ENCODE results near the gene DERL2.
A peak's percentile ranks its signal among the peaks of the same experiment; 100 is the strongest.

The DERL2 gene

GRCh38 chr17:5501685-5502084 is 15.7 kb upstream of the DERL2 start:
- no peak for DNase-seq (ENCODE audit: low read depth)

GRCh38 chr17:5500589-5501391 is 14.8 kb upstream of the DERL2 start:
- peak; percentile 87 for DNase-seq (ENCODE audit: low read depth)

GRCh38 chr17:5500247-5500588 is 14.2 kb upstream of the DERL2 start:
- no peak for DNase-seq (ENCODE audit: low read depth)

GRCh38 chr17:5499476-5500231 is 13.7 kb upstream of the DERL2 start:
- no peak for DNase-seq (ENCODE audit: low read depth)

DNA sequence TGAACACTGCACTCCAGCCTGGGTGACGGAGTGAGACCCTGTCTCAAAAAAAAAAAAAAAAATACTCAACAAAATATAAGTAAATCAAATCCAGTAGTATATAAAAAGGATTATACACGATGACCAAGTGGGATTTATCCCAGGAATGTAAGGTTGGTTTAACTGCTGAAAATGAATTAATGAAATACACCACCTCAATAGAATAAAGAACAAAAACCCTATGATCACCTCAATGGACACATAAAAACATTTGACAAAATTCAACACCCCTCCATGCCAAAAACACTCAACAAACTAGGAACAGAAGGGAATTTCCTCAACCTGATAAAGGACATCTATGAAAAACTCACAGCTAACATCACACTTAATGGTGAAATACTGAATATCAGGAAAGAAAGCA is 7.0 kb upstream of the DERL2 start:
- DNase-seq (ENCODE audit: low read depth): no peak

- no peak for DNase-seq (ENCODE audit: low read depth)
Measured at GRCh38 chr17:5488752-5489151, 2.8 kb upstream of the DERL2 start.

DNA sequence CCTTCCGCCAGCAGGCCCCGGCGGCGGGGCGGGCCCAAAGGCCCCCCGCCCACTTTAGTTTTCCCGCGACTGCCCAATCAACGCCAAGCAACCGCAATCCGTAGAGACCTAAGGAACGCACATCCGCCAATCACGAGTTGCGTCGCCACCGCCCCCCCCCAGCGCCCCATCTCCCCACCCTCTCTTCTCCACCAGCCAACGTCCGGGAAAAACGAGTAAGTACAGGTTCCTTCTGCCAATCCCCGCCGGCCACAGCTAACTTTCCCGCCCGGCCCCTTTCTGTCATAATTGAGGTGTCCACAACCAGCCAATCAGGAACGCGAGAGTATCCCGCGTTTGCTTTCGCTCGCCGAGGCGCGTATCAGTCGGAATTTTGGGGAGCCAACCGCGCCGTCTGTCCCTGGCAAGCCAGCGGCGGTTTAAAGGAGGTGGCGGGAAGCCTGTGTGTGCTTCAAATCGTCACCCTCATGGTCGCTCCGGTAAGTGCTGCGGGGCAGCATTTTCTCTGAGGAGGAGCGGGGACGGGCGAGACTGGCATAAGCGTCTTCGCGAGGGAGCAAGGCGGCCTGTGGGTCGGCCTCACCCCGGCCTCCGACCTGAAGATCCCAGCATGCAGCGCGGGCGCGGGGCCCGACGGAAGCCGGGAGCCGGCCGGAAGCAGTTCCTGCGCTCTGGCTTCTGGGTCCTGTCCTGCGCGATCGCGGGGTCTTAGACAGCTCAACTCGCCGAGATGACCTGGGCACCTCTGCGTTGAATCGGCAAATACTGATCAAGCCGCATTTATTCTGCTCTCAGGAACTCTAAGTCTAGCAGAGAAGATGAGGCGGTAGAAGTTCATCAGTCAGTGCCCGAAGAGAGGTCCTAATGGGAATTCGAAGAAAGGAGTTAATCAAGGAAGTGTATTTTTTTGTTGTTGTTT is 487 bp upstream of the DERL2 start, which contains the start of gene MIS12:
TSS of gene MIS12 (plus strand) at position 361 of the 919 bp plus-strand sequence. CDS start 2,297 bp downstream, outside the sequence.
- DNase-seq (ENCODE audit: low read depth): peak; percentile 99

DNA sequence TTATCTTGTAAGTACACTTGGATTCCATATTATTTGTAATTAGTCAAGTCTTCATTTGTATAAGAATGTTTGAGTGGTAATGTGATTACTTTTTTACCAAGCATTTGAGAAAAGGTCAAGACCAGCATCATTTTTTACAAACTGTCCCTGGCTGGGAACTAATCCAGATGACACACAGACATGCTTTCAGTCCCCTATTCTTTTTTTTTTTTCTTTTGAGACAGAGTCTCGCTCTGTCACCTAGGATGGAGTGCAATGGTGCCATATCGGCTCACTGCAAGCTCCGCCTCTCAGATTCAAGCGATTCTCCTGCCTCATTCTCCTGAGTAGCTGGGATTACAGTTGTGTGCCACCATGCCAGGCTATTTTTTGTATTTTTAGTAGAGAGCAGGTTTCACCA is 4.5 kb downstream of the DERL2 start:
- DNase-seq (ENCODE audit: low read depth): no peak

GRCh38 chr17:5480962-5481361 is 5.0 kb downstream of the DERL2 start:
- DNase-seq (ENCODE audit: low read depth): no peak

GRCh38 chr17:5478992-5479391 is 7.0 kb downstream of the DERL2 start:
- DNase-seq (ENCODE audit: low read depth): no peak

DNA sequence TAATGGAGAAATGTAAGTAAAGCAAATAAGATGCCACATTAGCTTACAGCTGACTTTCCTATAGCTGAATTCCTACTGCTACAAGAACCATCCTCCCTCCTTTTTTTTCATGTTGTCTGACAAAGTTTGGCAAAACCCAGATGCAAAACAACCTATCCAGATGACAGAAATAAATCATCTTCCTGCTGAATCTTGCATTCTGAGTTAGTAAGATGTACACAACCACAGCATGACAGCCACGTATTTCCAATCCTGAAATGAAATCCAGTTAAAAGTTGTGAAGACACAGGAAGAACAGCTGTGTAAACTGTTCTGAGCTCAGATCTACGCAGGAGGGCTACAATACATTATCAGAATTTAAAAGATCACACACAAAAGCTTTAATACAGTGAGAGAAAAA is 12.1 kb downstream of the DERL2 start:
- DNase-seq (ENCODE audit: low read depth): peak; percentile 70

GRCh38 chr17:5472511-5472910 is 13.5 kb downstream of the DERL2 start:
- peak; percentile 61 for DNase-seq (ENCODE audit: low read depth)

DNA sequence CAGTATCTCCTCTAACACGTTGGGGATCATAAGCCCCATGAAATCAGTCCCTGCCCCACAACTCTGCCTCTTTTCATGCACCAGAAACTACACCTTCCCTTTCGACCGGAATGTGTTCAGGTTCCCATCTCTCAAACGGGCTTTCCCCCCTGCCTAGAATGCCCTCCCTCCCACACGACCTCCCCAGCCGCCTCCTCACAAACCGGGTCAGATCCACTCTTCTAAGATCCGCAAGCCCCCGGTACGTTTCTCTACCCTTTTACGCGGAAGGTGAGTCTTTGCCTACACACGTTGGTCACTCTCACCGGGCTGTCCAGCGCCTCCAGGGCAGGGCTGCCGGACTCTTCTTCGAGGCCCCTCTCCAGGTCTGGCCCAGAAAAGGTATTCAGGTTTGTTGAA is 17.9 kb downstream of the DERL2 start:
- DNase-seq (ENCODE audit: low read depth): no peak

DNA sequence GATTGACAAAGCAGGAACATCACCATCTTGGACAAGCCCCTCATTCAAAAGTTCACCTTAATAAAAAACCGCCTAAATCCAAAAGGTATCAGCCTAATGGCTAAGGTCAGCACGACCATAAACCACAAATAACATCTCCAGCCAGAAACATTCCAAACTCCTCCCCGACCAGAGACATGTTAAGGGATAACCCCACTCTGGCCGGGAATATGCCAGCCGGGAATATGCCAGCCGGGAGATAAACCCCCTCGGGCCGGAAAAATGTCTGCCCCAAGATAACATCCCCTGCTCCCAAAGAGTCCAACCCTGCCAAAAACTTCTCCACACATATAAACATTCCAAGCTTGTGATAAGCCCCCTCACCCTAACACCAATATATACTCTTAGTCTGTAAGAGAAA is 18.6 kb downstream of the DERL2 start:
- no peak for DNase-seq (ENCODE audit: low read depth)

GRCh38 chr17:5466295-5466694 is 19.7 kb downstream of the DERL2 start:
- no peak for DNase-seq (ENCODE audit: low read depth)

GRCh38 chr17:5464717-5465507 is 21.1 kb downstream of the DERL2 start:
- no peak for DNase-seq (ENCODE audit: low read depth)

DNA sequence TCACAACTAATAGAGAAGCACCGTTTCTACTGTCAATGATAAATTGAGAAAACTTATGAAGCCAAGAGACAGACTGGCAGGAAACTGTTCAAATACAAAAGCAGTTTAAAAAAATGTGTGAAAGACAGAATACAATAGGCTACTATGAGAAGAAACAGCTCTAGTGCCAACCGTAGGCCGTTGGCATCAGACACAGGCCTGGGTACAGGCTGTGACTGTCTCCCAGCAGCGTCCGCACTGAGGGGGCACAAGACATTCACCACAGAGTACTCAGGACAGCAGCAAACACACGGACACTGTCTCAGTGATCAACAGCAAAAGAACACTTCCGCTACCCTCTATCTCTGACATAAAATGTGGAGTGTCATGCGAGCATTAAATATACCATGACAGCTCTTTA is 39.2 kb downstream of the DERL2 start:
- no peak for DNase-seq (ENCODE audit: low read depth)

DNA sequence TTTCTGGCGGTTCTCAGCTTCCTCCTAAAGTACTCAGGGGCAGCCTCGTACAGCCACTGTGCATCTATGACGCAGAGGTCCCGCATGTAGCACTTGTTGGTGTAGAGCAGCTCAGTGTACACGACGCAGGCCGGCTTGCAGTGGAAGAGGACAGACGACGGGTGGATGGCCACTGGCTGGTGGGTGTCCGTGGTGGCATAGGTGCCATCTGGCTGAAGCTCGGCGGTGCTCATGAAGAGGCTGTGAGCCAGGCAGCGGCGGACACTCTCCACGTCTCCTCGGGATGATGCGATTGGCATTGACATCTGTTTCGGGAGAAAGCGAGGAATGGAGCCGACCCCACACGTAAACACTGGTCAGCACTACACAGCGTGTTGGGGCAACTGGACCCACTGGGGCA is 41.8 kb downstream of the DERL2 start:
- DNase-seq (ENCODE audit: low read depth): no peak

GRCh38 chr17:5443728-5444127 is 42.2 kb downstream of the DERL2 start:
- no peak for DNase-seq (ENCODE audit: low read depth)

GRCh38 chr17:5439446-5439764 is 46.6 kb downstream of the DERL2 start:
- no peak for DNase-seq (ENCODE audit: low read depth)

- peak; percentile 85 for DNase-seq (ENCODE audit: low read depth)
Measured at GRCh38 chr17:5438716-5439445, 47.1 kb downstream of the DERL2 start, which contains the start of gene C1QBP. TSS of gene C1QBP (minus strand) at chr17:5439155. CDS start at chr17:5439073, 82 bp downstream.

All from amniotic epithelial cell (primary cell).